Muscle layer of duodenum (tissue), 2 donors: ENCODE data around the gene MINDY1.

Experiments
- H3K27ac ChIP-seq: one replicate; pipeline ENCODE4 v1.7.0; 2013; ENCODE audit warnings: mild to moderate bottlenecking, low read length
- H3K27me3 ChIP-seq: one replicate; pipeline ENCODE4 v1.7.0; 2013; ENCODE audit warnings: low read depth, mild to moderate bottlenecking, control low read depth, low read length
- H3K36me3 ChIP-seq, 2 donors: one replicate each; pipeline ENCODE4 v1.7.0; 2013; ENCODE audit warnings: low read length in 2 of 2, control low read depth in 1 of 2, mild to moderate bottlenecking in 1 of 2; ENCODE audit not compliant: insufficient read depth in 2 of 2, control insufficient read depth in 1 of 2
- H3K4me1 ChIP-seq, 2 donors: one replicate each; pipeline ENCODE4 v1.7.0; 2013; ENCODE audit warnings: low read length in 2 of 2, mild to moderate bottlenecking in 2 of 2, control low read depth in 1 of 2, moderate library complexity in 1 of 2; ENCODE audit not compliant: insufficient read depth in 2 of 2, control insufficient read depth in 1 of 2
- H3K4me3 ChIP-seq, 2 donors: one replicate each; pipeline ENCODE4 v1.7.0; 2013; ENCODE audit warnings: low read length in 2 of 2, low read depth in 1 of 2, mild to moderate bottlenecking in 1 of 2
- H3K9me3 ChIP-seq, 2 donors: one replicate each; pipeline ENCODE4 v1.7.0; 2013; ENCODE audit warnings: low read length in 2 of 2, control low read depth in 1 of 2, mild to moderate bottlenecking in 1 of 2; ENCODE audit not compliant: control insufficient read depth in 1 of 2
- donor health status: healthy.

Gene MINDY1

DNA sequence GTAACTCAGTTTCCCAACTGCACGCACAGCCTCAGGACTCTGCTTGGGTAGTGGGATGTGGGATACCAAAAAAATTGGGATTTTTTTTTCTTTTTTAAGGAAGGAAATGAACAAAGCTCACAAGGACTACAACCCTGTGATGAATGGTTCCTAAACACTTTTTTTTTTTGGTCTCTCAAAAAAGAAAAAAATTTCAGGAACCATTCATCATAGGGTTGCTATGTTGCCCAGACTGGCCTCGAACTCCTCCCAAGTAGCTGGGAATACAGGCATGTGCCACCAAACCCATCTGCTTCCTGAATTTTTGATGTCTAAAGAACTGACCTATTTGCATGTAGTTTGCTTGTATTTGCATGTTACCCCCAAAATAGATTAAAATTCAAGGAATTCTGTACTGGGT is 6.8 kb downstream of the MINDY1 start:
- Histone ChIP-seq H3K27ac (no peak overlapping the region), H3K4me3 (no peak overlapping the region), H3K36me3 (peaks cover 27 to 54% of the 10 kb centered on the region in 2 donors), H3K9me3 (no peaks in the 10 kb centered on the region), H3K4me1 (peaks cover 11 to 28% of the 10 kb centered on the region in 2 donors), H3K27me3 (no peaks in the 10 kb centered on the region)

DNA sequence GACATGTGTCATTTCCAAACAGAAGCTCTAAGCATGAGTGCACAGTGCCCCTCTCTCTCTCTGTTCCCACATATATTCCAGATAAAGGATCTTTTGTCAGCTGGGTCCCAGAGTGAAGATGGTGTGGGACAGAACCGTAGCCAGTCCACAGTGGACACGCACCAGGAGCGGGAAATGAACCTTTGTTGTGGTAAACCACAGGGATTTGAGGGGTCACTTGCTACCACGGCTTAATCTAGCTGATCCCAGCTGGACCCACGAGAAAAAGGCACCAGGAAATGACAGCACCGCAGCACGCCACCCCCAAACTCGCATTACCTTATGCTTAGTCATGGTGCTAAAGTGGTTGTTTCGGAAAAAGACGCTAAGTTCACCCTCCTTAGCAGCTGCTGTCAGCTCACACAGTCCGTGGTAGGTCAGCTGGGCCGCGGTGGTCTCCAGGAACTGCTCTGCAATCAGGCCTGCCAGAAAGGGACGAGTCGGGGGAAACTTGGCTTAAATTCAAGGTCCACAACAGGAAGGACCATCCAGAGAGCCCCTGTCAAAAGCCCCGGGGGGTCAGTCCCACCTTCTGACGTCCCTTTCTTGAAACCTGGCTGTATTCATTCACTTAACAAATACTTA is 7.5 kb downstream of the MINDY1 start:
- no peak overlapping the region for H3K27ac ChIP-seq
- peaks cover 27 to 54% of the 10 kb centered on the region in 2 donors for H3K36me3 ChIP-seq
- H3K4me1 ChIP-seq: peaks cover 11 to 23% of the 10 kb centered on the region in 2 donors
- no peak overlapping the region for H3K4me3 ChIP-seq
- no peaks in the 10 kb centered on the region for H3K9me3 ChIP-seq
- H3K27me3 ChIP-seq: no peaks in the 10 kb centered on the region

DNA sequence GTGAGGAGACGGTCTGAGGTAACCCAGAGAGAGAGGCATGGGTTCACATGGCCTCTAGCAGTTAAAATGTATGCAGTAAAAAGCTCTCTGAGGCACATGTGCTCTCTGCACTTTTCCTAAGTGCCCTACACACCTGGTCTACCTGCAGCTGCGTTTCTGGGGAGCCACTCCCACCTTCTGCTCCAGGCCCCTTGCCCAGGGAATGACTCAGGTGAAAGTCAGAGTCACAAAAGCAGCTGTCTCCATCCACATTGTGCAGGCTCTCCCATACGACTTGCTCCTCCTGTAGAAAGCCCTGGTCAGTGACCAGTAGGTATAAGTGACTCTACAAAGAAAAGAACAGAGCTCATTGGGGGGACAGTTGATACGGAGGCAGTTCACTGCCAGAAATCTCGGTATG is 8.8 kb downstream of the MINDY1 start:
- peaks cover 8 to 13% of the 10 kb centered on the region in 2 donors for H3K4me1 ChIP-seq
- no peak overlapping the region for H3K27ac ChIP-seq
- H3K36me3 ChIP-seq: peaks cover 27 to 54% of the 10 kb centered on the region in 2 donors
- H3K27me3 ChIP-seq: no peaks in the 10 kb centered on the region
- no peak overlapping the region for H3K4me3 ChIP-seq
- H3K9me3 ChIP-seq: no peaks in the 10 kb centered on the region

DNA sequence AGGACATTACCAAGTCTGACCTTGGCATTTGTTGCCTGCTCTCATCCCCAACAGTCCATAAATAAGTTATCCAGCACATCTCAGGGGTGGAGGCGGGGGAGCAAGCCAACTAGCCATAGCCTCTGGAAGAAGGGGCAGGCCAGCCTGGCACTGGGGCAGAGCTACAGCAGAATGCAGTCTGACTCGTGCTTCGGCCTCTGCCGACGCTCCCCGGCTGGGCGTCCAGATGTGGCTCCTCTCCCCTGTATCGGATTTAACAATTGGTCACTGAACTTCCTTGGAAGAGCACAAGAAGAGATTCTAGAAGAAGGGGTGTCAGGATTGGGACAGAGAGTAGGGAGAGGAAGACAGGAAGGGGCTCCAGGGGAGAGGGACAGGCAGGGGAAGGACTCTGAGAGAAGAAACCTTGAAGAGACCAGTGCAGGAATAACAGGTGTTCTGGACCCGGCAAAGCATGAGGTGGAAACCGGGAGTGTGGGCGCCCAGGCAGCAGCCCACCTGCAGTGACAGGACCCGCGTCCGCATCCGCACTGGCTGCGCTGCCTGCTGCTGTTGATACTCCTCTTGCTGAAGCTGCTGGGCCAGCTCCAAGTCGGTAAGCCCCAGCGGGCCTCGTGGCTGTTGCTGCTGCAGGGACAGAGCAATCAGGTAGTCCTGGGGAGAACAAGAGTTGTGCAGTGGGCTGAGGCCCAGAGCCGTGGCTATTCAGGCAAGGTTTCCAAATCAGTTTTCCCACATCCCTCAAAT is 9.4 kb downstream of the MINDY1 start:
- Histone ChIP-seq H3K9me3 (no peaks in the 10 kb centered on the region), H3K4me1 (peaks cover 5 to 7% of the 10 kb centered on the region in 2 donors), H3K27me3 (no peaks in the 10 kb centered on the region), H3K36me3 (peaks cover 27 to 52% of the 10 kb centered on the region in 2 donors), H3K4me3 (no peak overlapping the region), H3K27ac (no peak overlapping the region)

DNA sequence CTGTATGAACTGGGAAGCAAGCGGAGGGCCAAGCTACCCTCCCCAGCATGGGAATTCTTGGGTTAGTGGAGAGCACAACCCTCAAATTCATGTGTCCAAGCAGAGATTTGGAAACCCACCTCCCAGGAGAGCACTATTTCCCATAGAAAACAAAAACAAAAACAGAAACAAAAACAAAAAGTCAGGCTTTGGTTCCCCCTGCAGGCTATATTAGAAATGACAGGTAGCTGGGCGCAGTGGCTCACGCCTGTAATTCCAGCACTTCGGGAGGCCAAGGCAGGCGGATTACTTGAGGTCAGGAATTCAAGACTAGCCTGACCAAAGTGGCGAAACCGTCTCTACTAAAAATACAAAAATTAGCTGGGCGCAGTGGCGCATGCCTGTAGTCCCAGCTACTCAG is 10.8 kb downstream of the MINDY1 start:
- H3K36me3 ChIP-seq: peaks cover 19 to 41% of the 10 kb centered on the region in 2 donors
- H3K27me3 ChIP-seq: no peaks in the 10 kb centered on the region
- peaks cover 4 to 5% of the 10 kb centered on the region in 2 donors for H3K4me1 ChIP-seq
- H3K9me3 ChIP-seq: no peaks in the 10 kb centered on the region
- no peak overlapping the region for H3K4me3 ChIP-seq
- no peak overlapping the region for H3K27ac ChIP-seq

DNA sequence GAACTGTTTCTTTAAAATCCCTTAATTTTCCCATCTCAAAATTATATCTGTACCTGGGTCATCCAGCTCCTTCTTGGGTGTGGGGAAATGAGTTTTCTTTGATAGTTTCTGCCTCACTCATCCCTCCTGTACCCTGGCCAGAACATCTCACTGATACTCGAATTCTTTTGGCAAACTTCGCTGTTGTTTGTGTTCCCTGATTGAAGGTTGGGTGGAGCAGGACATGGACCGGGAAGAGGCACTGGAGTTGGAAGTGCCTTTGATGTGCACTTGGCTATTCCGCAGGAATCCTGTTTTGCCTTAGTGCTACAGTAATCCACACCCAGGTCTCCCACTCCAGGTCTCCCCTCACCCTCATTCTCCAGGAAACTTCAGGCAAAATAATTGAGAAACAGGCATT is 11.2 kb downstream of the MINDY1 start:
- H3K9me3 ChIP-seq: no peaks in the 10 kb centered on the region
- H3K4me3 ChIP-seq: no peak overlapping the region
- peaks cover 4 to 5% of the 10 kb centered on the region in 2 donors for H3K4me1 ChIP-seq
- peaks cover 19 to 37% of the 10 kb centered on the region in 2 donors for H3K36me3 ChIP-seq
- no peak overlapping the region for H3K27ac ChIP-seq
- no peaks in the 10 kb centered on the region for H3K27me3 ChIP-seq

DNA sequence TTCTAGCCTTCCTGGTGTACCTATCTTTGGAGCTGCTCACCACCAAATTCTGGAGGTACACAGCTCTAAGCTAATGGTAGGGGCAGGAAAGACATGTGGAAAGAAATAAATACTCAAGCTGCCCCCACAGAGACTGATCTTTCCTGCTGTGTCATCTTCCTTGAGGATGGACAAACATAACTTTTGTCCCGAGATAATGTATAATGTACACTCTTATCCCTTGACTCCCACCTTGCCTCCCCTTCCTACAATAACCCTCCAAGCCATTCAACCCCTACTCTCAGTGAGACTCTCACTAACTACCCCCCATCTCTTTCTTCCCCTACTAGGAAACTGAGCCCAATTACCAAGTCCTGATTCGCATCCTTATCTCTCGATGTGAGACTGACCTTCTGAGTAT is 12.5 kb downstream of the MINDY1 start:
- Histone ChIP-seq H3K36me3 (peaks cover 15 to 26% of the 10 kb centered on the region in 2 donors), H3K27ac (no peak overlapping the region), H3K9me3 (no peaks in the 10 kb centered on the region), H3K4me3 (no peak overlapping the region), H3K27me3 (no peaks in the 10 kb centered on the region), H3K4me1 (peaks cover 4 to 5% of the 10 kb centered on the region in 2 donors)

DNA sequence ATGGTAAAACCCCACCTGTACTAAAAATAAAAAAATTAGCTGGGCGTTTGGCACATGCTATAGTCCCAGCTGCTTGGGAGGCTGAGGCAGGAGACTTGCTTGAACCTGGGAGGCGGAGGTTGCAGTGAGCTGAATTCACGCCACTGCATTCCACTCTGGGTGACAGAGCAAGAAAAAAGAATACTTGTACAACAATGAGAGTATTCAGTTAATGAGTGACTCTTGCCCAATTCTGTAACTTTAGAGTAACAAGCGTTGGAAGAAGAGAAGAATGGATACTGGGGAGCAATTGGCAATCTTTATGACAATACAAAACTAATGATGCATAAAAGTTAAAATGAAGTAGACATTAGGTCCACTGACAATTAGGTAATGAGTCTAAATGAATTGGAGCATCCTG is 14.1 kb downstream of the MINDY1 start:
- peaks cover 4 to 5% of the 10 kb centered on the region in 2 donors for H3K4me1 ChIP-seq
- no peak overlapping the region for H3K27ac ChIP-seq
- H3K36me3 ChIP-seq: peaks cover 5 to 12% of the 10 kb centered on the region in 2 donors
- no peaks in the 10 kb centered on the region for H3K27me3 ChIP-seq
- H3K4me3 ChIP-seq: no peak overlapping the region
- no peaks in the 10 kb centered on the region for H3K9me3 ChIP-seq

DNA sequence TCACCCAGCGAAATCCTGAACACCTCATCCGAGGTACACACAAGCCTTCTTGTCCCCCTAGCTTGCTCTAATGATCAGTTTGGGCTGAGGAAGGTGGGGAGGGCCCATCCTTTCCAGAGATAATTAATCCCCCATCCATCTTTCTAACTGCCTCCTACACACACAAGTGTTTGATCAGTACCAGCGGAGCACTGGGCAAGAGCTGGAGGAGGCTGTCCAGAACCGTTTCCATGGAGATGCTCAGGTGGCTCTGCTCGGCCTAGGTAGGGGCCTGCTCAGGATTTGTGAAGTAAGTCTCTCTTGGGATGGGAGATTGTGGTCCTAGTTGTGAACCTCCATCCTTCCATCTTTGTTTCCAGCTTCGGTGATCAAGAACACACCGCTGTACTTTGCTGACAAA is 18.8 kb downstream of the MINDY1 start:
- Histone ChIP-seq H3K27ac (no peak overlapping the region), H3K4me1 (no peaks in the 10 kb centered on the region), H3K36me3 (no peaks in the 10 kb centered on the region), H3K27me3 (no peaks in the 10 kb centered on the region), H3K4me3 (no peak overlapping the region), H3K9me3 (no peaks in the 10 kb centered on the region)

DNA sequence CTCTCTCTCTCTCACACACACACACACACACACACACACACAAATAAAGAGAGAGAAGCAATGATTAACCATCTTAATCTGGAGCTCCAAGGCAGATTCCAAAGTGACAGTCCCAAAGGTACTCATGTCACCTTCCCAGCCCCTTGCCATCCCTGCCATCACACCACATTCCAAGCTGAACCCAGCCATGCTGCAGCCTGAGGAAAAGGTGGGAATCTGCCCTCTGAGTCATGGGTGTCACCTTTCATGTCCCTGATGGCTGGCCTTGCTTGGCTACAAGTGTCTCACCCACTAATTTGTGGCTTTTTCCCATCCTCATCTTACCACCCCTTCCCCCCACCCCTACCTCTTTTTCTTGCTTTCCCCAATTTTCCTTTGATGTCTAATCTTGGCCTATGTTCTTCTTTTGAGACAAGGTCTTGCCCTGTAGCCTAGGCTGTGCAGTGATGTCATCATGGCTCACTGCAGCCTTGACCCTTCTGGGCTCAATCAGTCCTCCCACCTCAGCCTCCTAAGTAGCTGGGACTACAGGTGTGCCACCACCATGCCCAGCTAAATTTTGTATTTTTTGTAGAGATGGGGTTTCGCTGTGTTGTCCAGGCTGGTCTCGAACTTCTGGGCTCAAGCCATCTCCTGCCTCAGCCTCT is 21.4 kb downstream of the MINDY1 start:
- no peak overlapping the region for H3K27ac ChIP-seq
- no peak overlapping the region for H3K4me3 ChIP-seq
- H3K36me3 ChIP-seq: no peaks in the 10 kb centered on the region
- no peaks in the 10 kb centered on the region for H3K27me3 ChIP-seq
- no peaks in the 10 kb centered on the region for H3K9me3 ChIP-seq
- H3K4me1 ChIP-seq: no peaks in the 10 kb centered on the region

DNA sequence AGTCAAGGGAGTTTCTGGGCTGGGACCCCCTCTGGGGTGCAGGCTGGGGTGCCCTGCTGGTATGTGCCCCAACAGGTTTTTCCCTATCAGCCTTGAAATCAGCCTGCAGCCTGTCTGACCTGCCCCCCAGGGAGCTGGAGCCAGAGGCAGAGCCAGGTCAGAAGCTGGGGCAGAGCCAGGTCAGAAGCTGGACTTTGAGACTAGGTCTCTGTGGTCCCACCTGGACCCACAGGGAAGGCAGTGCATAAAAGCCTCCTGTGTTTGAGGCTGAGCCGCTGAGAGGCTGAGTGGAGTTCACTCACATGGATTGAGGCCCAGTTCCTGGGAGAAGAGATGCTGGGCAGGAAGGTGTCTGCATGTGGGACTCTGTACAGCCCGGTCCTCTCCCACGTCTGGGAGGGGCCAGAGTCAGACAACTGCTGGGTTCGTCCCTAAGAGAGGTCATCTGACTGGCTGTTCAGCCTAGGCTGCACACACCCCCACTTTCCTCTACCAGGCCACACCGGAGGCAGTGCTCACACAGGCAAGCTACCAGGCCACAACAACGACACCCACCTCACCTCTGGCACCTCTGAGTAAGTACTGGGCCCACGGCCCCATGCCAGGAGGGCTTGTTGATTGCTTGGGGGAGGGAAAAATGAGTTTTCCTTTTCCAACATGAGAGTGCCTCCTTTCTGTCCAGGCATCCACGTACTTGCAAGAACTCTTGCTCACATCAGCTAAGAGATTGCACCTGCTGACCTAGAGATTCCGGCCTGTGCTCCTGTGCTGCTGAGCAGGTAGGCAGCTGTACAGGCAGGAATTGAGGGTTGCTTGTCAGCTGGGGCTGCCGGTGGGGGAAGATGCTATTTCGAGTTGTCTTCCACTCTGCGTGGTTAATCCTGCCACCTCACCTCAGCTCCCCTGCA is 24.6 kb downstream of the MINDY1 start, which contains the start of gene ANXA9:
TSS of gene ANXA9 (plus strand) at position 488 of the 908 bp plus-strand sequence. CDS start 814 bp downstream, outside the sequence.
- Histone ChIP-seq H3K36me3 (no peaks in the 10 kb centered on the region), H3K4me3 (no peak within 1 kb of the TSS), H3K4me1 (peaks cover 6% of the 10 kb centered on the region in 2 donors), H3K27me3 (no peaks in the 10 kb centered on the region), H3K9me3 (no peaks in the 10 kb centered on the region), H3K27ac (no peak within 1 kb of the TSS)
